Measurements from ENCODE around the gene GATM.

The GATM gene, protein sequence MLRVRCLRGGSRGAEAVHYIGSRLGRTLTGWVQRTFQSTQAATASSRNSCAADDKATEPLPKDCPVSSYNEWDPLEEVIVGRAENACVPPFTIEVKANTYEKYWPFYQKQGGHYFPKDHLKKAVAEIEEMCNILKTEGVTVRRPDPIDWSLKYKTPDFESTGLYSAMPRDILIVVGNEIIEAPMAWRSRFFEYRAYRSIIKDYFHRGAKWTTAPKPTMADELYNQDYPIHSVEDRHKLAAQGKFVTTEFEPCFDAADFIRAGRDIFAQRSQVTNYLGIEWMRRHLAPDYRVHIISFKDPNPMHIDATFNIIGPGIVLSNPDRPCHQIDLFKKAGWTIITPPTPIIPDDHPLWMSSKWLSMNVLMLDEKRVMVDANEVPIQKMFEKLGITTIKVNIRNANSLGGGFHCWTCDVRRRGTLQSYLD

GRCh38 chr15:45378149-45378912, at the start of gene GATM:
TSS of gene GATM (minus strand) at chr15:45378544. CDS start at chr15:45378453, 91 bp downstream.
- in situ Hi-C loops (cut with MboI; ENCODE audit: low sequenced_read_pairs), result no loop called here

- in situ Hi-C loops (cut with MboI; ENCODE audit: low sequenced_read_pairs), result no loop called here
These were observed 48.7 kb upstream of the GATM start for GRCh38 chr15:45427085-45427484.

GRCh38 chr15:45425135-45425534, 46.8 kb upstream of the GATM start:
- in situ Hi-C loops (cut with MboI; ENCODE audit: low sequenced_read_pairs), result no loop called here

GRCh38 chr15:45424429-45424828, 46.1 kb upstream of the GATM start:
- in situ Hi-C loops (cut with MboI; ENCODE audit: low sequenced_read_pairs), result no loop called here

GRCh38 chr15:45417303-45417950, 39.1 kb upstream of the GATM start:
- in situ Hi-C loops (cut with MboI; ENCODE audit: low sequenced_read_pairs), result no loop called here

- in situ Hi-C loops (cut with MboI; ENCODE audit: low sequenced_read_pairs), result no loop called here
These were observed 36.0 kb upstream of the GATM start for GRCh38 chr15:45414215-45414885.

GRCh38 chr15:45409596-45409995, 31.3 kb upstream of the GATM start:
- in situ Hi-C loops (cut with MboI; ENCODE audit: low sequenced_read_pairs), result no loop called here

GRCh38 chr15:45407786-45408185, 29.4 kb upstream of the GATM start:
- in situ Hi-C loops (cut with MboI; ENCODE audit: low sequenced_read_pairs), result no loop called here

DNA sequence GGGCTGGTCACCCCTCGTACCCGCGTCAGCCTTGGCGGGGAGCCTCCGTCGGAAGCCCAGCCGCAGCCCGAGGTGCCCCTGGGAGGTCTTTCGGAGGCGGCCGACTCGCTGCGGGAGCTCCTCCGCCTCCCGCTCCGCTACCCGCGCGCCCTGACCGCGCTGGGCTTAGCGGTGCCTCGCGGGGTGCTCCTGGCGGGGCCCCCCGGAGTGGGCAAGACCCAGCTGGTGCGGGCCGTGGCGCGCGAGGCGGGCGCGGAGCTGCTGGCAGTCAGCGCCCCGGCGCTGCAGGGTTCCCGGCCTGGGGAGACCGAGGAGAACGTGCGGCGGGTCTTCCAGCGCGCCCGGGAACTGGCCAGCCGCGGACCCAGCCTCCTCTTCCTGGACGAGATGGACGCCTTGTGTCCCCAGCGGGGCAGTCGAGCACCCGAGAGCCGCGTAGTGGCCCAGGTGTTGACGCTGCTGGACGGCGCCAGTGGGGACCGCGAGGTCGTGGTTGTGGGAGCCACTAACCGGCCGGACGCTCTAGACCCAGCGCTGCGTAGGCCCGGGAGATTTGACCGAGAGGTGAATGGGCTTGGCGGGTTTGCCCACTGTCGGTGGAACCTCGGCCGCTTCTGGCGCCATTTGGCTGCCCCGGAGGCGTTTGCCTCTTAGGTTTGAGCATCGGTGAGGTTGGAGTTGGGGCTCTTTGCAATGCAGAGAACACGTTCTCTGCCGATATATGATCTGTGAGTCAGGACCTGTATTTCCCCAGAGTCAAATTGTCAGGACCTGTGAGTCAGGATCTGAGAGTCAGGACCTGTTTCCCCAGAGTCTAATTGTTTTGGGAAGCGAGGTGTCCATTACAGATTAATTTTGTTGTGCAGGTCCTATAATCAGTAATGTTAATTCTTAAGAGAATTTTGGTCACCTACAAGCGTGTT, 24.9 kb upstream of the GATM start:
- in situ Hi-C loops (cut with MboI; ENCODE audit: low sequenced_read_pairs), result no loop called here

DNA sequence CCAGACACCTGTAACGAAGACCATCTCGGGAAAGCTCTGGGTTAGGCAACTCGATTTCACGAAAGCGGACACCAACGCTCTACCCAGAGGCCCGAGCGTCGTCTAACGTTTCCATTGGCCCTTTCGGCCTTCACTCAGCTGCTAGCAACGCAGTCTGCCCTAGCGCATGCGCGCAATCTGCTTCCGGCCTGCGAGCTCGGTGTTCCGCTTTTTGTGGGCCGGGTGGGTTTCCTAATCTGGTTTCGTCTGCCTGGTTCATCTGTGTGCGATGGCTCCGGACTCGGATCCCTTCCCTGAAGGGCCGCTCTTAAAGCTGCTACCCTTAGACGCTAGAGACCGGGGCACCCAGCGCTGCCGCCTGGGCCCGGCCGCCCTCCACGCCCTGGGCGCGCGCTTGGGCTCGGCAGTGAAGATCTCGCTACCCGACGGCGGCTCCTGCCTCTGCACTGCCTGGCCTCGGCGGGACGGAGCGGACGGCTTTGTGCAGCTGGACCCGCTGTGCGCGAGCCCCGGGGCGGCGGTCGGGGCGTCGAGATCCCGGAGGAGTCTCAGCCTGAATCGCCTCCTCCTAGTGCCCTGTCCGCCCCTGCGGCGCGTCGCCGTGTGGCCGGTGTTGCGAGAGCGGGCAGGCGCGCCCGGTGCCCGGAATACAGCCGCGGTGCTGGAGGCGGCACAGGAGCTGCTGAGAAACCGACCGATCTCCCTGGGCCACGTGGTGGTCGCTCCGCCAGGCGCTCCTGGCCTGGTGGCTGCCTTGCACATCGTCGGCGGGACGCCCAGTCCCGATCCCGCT, 24.0 kb upstream of the GATM start:
- in situ Hi-C loops (cut with MboI; ENCODE audit: low sequenced_read_pairs), result no loop called here

- in situ Hi-C loops (cut with MboI; ENCODE audit: low sequenced_read_pairs), result no loop called here
These were observed 23.4 kb upstream of the GATM start for GRCh38 chr15:45401665-45402161.

DNA sequence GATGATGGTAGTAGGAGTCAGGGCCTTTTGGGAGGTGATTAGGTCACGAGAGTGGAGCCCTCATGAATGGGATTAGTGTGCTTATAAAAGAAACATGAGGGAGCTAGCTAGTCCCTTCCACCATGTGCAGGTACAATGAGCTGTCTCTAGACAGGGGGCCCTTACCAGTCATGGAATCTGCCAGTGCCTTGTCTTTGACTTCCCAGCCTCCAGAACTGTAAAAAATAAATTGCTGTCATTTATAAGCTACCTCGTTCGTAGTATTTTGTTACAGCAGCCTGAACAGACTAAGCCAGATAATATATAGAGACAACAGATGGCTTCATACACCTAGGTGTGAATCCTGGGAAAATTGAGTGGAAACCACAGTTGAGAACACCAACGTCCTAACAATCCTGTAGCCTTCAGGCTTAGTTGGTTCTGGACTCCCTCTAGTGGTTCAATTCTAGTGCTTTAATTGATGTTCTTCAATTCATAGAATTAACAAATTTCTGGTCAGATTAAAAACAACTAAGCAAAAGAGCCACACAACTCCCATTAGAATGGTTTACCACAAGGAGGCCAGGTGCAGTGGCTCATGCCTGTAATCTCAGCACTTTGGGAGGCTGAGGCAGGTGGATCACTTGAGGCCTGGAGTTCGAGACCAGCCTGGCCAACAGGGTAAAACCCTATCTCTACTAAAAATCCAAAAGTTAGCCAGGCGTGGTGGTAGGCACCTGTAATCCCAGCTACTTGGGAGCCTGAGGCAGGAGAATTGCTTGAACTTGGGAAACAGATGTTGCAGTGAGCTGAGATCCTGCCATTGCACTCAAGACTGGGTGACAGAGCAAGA, 21.3 kb upstream of the GATM start:
- in situ Hi-C loops (cut with MboI; ENCODE audit: low sequenced_read_pairs), result no loop called here

GRCh38 chr15:45397116-45397665, 18.8 kb upstream of the GATM start:
- in situ Hi-C loops (cut with MboI; ENCODE audit: low sequenced_read_pairs), result no loop called here

- in situ Hi-C loops (cut with MboI; ENCODE audit: low sequenced_read_pairs), result no loop called here
These were observed 17.6 kb upstream of the GATM start for GRCh38 chr15:45395943-45396342.

DNA sequence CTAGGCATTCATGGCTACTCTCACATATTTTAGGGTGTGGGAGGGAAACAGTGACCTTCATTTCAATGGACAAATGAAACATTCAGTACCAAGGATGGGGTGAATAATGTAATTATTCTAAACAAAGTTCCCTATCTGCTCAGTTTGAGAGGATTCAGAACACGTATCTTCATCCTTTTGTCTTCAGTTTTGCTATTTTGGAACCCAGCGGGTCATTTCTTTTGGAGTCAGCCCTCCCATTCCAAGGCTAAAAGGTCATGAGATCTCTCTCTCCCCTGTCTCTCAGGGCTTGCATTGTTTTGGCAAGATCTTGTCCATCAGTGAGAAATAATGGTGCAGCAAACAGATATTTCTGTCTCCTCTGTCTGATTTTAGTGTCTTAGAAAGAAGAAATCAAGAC, 16.3 kb upstream of the GATM start:
- in situ Hi-C loops (cut with MboI; ENCODE audit: low sequenced_read_pairs), result no loop called here

DNA sequence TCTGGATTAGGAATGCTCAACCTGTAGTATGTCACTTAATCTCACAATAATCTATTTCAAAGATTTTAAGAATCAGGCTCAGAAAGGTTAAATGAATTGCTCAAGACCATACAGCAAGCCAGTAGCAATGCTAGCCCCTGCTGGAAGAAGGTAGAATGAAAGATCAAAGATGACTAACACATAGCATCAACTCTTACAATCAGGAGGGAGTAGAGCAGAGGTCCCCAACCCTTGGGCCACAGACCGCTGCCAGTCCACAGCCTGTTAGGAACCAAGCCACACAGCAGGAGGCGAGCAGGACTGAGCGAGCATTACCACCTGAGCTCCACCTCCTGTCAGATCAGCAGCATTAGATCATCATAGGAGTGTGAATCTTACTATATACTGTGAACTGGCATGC, 15.5 kb upstream of the GATM start:
- in situ Hi-C loops (cut with MboI; ENCODE audit: low sequenced_read_pairs), result no loop called here

- in situ Hi-C loops (cut with MboI; ENCODE audit: low sequenced_read_pairs), result no loop called here
These were observed 14.2 kb upstream of the GATM start for GRCh38 chr15:45392584-45392855.
